Stomach (tissue), 4 donors: Measurements from ENCODE around the gene TEX51.

ENCODE experiments used
- POLR2A ChIP-seq, 4 donors: fragments of 450-650 bp; IDR thresholded peaks; one replicate each; pipeline ENCODE4 v1.6.1; 2016; ENCODE audit warnings: antibody characterized with exemption in 4 of 4, control low read depth in 2 of 4, mild to moderate bottlenecking in 1 of 4, moderate library complexity in 1 of 4
- POLR2AphosphoS5 ChIP-seq, 3 donors: sonication (generic); formaldehyde crosslinking; IDR thresholded peaks; one replicate each; pipeline ENCODE4 v1.6.1; 2016; ENCODE audit warnings: antibody characterized with exemption in 3 of 3

DNA sequence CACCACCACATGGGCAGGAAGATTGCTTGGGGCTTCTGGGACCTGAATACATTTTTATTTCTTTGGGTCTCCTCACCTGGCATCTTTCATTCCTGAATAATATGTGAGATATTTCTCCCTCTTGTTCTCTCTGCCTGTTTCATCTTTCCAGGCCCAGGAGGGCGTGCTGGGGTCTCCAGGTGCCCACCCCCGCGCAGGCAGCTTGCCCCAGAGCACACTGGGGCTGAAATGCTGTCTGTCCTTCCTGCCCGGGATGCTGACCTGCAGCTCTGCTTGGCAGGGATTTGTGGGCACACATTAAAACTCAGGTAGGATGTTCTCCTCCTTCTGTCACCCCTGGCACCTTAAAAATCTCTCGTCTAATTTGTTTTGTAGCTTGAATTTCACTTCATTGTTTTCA is 39.7 kb upstream of the TEX51 start:
- no peak for TF ChIP-seq POLR2AphosphoS5 (IDR thresholded peaks at IDR 0.05)
- no peak for TF ChIP-seq POLR2A (IDR thresholded peaks at IDR 0.05)
